Lower leg skin (tissue), 3 donors: ENCODE measurements around the gene IQCK.

ENCODE experiments used
- POLR2A ChIP-seq, 2 donors: fragments of 450-650 bp; IDR thresholded peaks; one replicate each; pipeline ENCODE4 v1.6.1; 2016 to 2017; ENCODE audit warnings: antibody characterized with exemption in 2 of 2, mild to moderate bottlenecking in 1 of 2, moderate library complexity in 1 of 2
- TF ChIP-seq, protein P1 (sequence below), 3 donors: fragments of 450-650 bp; IDR thresholded peaks; one replicate each; pipeline ENCODE4 v1.5.1; 2016; ENCODE audit warnings: antibody characterized with exemption in 3 of 3, mild to moderate bottlenecking in 3 of 3, moderate library complexity in 2 of 3

GRCh38 chr16:19851476-19851875 lies 133.4 kb downstream of the IQCK start:
- TF ChIP-seq, protein P1, sequence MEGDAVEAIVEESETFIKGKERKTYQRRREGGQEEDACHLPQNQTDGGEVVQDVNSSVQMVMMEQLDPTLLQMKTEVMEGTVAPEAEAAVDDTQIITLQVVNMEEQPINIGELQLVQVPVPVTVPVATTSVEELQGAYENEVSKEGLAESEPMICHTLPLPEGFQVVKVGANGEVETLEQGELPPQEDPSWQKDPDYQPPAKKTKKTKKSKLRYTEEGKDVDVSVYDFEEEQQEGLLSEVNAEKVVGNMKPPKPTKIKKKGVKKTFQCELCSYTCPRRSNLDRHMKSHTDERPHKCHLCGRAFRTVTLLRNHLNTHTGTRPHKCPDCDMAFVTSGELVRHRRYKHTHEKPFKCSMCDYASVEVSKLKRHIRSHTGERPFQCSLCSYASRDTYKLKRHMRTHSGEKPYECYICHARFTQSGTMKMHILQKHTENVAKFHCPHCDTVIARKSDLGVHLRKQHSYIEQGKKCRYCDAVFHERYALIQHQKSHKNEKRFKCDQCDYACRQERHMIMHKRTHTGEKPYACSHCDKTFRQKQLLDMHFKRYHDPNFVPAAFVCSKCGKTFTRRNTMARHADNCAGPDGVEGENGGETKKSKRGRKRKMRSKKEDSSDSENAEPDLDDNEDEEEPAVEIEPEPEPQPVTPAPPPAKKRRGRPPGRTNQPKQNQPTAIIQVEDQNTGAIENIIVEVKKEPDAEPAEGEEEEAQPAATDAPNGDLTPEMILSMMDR (IDR thresholded peaks at IDR 0.05), result no peak
- TF ChIP-seq POLR2A (IDR thresholded peaks at IDR 0.05), result no peak
